ENCODE measurements around the gene WRNIP1. TPM values are rescaled to one million over a fixed set of nuclear protein-coding genes. Genes with fewer than 3 reads are reported as not detected.
A peak's percentile ranks its signal among the peaks of the same experiment; 100 is the strongest.

WRNIP1 gene
- total and polyA plus RNA-seq, 2 of the 13 experiments (the other 11 are each of a cell fraction or from before 2014, with no cell fraction given): 77.7 to 90.3 TPM

GRCh38 chr6:2764610-2765165 lies 505 bp upstream of the WRNIP1 start (continued):
- 0 out of 2 replicates have a peak, but pooled peaks have one; percentile 18 for TF ChIP-seq RARA (CRISPR knock-in tag; IDR thresholded peaks at IDR 0.05)
- no peak for TF ChIP-seq MYC (CRISPR knock-in tag; IDR thresholded peaks at IDR 0.05; ENCODE audit: borderline replicate concordance)
- peak; percentile 23; the same call in 1 of the 2 replicates for TF ChIP-seq RFXANK (CRISPR knock-in tag; IDR thresholded peaks at IDR 0.05)
- TF ChIP-seq FUBP1 (CRISPR knock-in tag; IDR thresholded peaks at IDR 0.05; ENCODE audit: borderline replicate concordance): no peak
- TF ChIP-seq ZNF513 (CRISPR knock-in tag; conservative IDR thresholded peaks at IDR 0.05): no peak
- no peak for TF ChIP-seq ZNF281 (CRISPR knock-in tag; IDR thresholded peaks at IDR 0.05; ENCODE audit: borderline replicate concordance)
- TF ChIP-seq ZNF558 (CRISPR knock-in tag; IDR thresholded peaks at IDR 0.05; ENCODE audit: borderline replicate concordance): no peak
- TF ChIP-seq HBP1 (CRISPR knock-in tag; IDR thresholded peaks at IDR 0.05; ENCODE audit: low read depth): peak; percentile 54; the same call in 1 of the 2 replicates
- TF ChIP-seq REST (IDR thresholded peaks at IDR 0.05; ENCODE audit: borderline replicate concordance in 1 of 2, low read depth in 1 of 2, low read length in 2 of 2): peak in 1 of 2 experiments; percentile 68; a peak in 1 of 4 replicates
- TF ChIP-seq GTF3A (CRISPR knock-in tag; conservative IDR thresholded peaks at IDR 0.05): no peak

Measured in HepG2 (cell line).